ENCODE data around the gene CA12. TPM values are rescaled to one million over a fixed set of nuclear protein-coding genes. Genes with fewer than 3 reads are reported as not detected.

The CA12 gene
- total and polyA plus RNA-seq, 10 of the 15 experiments (the other 5 are each of a cell fraction or from before 2014, with no cell fraction given) = 0.03 to 0.10 TPM; not detected in 8

DNA sequence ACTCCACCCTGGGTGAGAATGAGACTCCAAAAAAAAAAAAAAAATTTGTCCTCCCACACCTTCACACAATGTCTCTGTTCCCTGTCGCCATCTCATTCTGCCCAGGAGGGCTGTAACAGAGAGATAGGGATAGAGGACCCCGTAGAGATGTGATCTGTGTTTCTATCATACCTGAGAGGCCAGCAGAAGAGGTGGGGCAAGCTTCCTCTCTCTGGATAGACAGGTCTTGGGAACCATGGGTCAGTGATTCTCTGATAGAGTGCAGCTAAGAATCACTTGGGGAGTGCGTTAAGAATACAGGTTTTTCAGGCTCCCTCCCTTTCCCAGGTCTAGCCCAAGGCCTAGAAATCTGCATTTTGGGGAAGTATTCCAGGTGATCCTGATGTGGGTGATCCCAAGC is 8.3 kb downstream of the CA12 start:
- no peaks in the 10 kb centered on the region; a peak in 1 of 4 replicates for H3K27me3 ChIP-seq (replicated peaks in 1 of 2; ENCODE audit: control insufficient read depth in 2 of 2, insufficient read depth in 2 of 2, low read length in 1 of 2)
- no peak overlapping the region for H3K4me3 ChIP-seq
- ChIA-PET CTCF (no interaction called here), SMC1A (ENCODE audit: uncharacterized antibody, unreplicated experiment) (interaction anchor here (1.6 kb wide), 1 partner anchor 23 kb away, joined by 3 read pairs; no protein-coding TSS in a partner anchor), POLR2A (no interaction called here), RAD21 (ENCODE audit: unreplicated experiment) (no interaction called here)
- ATAC-seq (no peak), FAIRE-seq (no peak), DNase-seq (ENCODE audit: low read depth, low spot score) (no peak)
- no peak for TF ChIP-seq ZNF622 (IDR thresholded peaks at IDR 0.05)
- TF ChIP-seq EP300 (IDR thresholded peaks at IDR 0.05; ENCODE audit: borderline replicate concordance in 1 of 2, control insufficient read depth in 1 of 2, low read depth in 2 of 2, low read length in 2 of 2) = no peak
- TF ChIP-seq NBN (IDR thresholded peaks at IDR 0.05) = no peak
- no peak for TF ChIP-seq MYC (IDR thresholded peaks at IDR 0.05; ENCODE audit: insufficient read depth, insufficient read length, insufficient replicate concordance, low read length, severe bottlenecking)
- TF ChIP-seq CBX5 (IDR thresholded peaks at IDR 0.05; ENCODE audit: low read depth) = no peak
- TF ChIP-seq MYB (IDR thresholded peaks at IDR 0.05; ENCODE audit: borderline replicate concordance, low read depth, low read length) = no peak
- H3K79me2 ChIP-seq (ENCODE audit: control insufficient read depth, insufficient read depth, low read length) = no peaks in the 10 kb centered on the region
- no peaks in the 10 kb centered on the region for H3K9me3 ChIP-seq (replicated peaks; ENCODE audit: control insufficient read depth, insufficient read depth, low read length)
- 32% methylated on average over 3 of the region's 3 CpGs for WGBS (ENCODE audit: insufficient coverage, insufficient replicate concordance, low lambda C conversion rate, missing lambda C conversion rate)
- intact Hi-C loops (cut with micrococcal nuclease; ENCODE audit: unreplicated experiment) = no loop called here
- no peaks in the 10 kb centered on the region for H3K36me3 ChIP-seq (ENCODE audit: control insufficient read depth in 2 of 2, insufficient read depth in 2 of 2, low read length in 1 of 2)
- no TSS peak for BruUV-seq (replicated peaks)
- H3K4me2 ChIP-seq (ENCODE audit: control insufficient read depth, insufficient read depth) = no peak overlapping the region
- in situ Hi-C loops (cut with MboI) = no loop called here
- no peak overlapping the region for H3K9ac ChIP-seq (ENCODE audit: control insufficient read depth, insufficient read depth, low read length)
- no peaks in the 10 kb centered on the region for H4K20me1 ChIP-seq (ENCODE audit: control insufficient read depth, insufficient read depth)
- no peak overlapping the region for H2AFZ ChIP-seq (ENCODE audit: control insufficient read depth, low read depth, low read length)
- no peak overlapping the region for H3K27ac ChIP-seq (ENCODE audit: control insufficient read depth, insufficient read depth)
- H3K4me1 ChIP-seq (ENCODE audit: control insufficient read depth, insufficient read depth, low read length) = no peaks in the 10 kb centered on the region

DNA sequence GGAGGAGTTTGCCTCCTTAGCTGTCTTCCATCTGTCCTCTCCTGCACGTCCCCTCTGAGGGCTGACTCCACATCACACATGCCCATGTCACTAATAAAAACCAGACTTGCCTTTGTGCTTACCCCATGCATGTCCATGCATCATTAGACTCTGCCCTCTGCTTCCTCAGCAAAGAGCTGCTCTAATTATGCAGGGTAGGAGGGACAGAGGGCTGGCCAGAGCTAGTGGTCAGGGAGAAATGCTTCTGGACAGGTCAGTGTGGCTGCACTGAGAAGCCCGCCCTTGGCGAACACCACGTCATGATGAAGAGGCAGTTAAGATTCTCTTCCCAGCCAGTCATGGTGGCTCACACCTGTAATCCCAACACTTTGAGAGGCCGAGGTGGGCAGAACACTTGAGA is 8.9 kb downstream of the CA12 start:
- H3K79me2 ChIP-seq (ENCODE audit: control insufficient read depth, insufficient read depth, low read length) = no peaks in the 10 kb centered on the region
- no peak overlapping the region for H3K4me2 ChIP-seq (ENCODE audit: control insufficient read depth, insufficient read depth)
- H3K4me3 ChIP-seq = no peak overlapping the region
- no peak overlapping the region for H3K9ac ChIP-seq (ENCODE audit: control insufficient read depth, insufficient read depth, low read length)
- H2AFZ ChIP-seq (ENCODE audit: control insufficient read depth, low read depth, low read length) = no peak overlapping the region
- H3K4me1 ChIP-seq (ENCODE audit: control insufficient read depth, insufficient read depth, low read length) = no peaks in the 10 kb centered on the region
- no peaks in the 10 kb centered on the region for H3K36me3 ChIP-seq (ENCODE audit: control insufficient read depth in 2 of 2, insufficient read depth in 2 of 2, low read length in 1 of 2)
- no peaks in the 10 kb centered on the region for H3K9me3 ChIP-seq (replicated peaks; ENCODE audit: control insufficient read depth, insufficient read depth, low read length)
- RAD21 ChIA-PET (ENCODE audit: unreplicated experiment) = no interaction called here
- no peak for FAIRE-seq
- no TSS peak for BruUV-seq (replicated peaks)
- ATAC-seq = no peak
- in situ Hi-C loops (cut with MboI) = no loop called here
- WGBS (ENCODE audit: insufficient coverage, insufficient replicate concordance, low lambda C conversion rate, missing lambda C conversion rate) = 58% methylated on average over 5 of the region's 5 CpGs
- no peaks in the 10 kb centered on the region; a peak in 1 of 4 replicates for H3K27me3 ChIP-seq (replicated peaks in 1 of 2; ENCODE audit: control insufficient read depth in 2 of 2, insufficient read depth in 2 of 2, low read length in 1 of 2)
- SMC1A ChIA-PET (ENCODE audit: uncharacterized antibody, unreplicated experiment) = interaction anchor here (1.4 to 1.6 kb wide), 2 partner anchors 24 to 81 kb away, joined by 3 to 5 read pairs; no protein-coding TSS in a partner anchor
- POLR2A ChIA-PET = no interaction called here
- CTCF ChIA-PET = interaction anchor here (0.9 kb wide), 1 partner anchor 23 kb away, joined by 3 read pairs; no protein-coding TSS in a partner anchor
- no peaks in the 10 kb centered on the region for H4K20me1 ChIP-seq (ENCODE audit: control insufficient read depth, insufficient read depth)
- H3K27ac ChIP-seq (ENCODE audit: control insufficient read depth, insufficient read depth) = no peak overlapping the region
- intact Hi-C loops (cut with micrococcal nuclease; ENCODE audit: unreplicated experiment) = no loop called here
- DNase-seq (ENCODE audit: low read depth, low spot score) = no peak
- no peak for TF ChIP-seq RAD51 (IDR thresholded peaks at IDR 0.05)
- TF ChIP-seq JUND (IDR thresholded peaks at IDR 0.05; ENCODE audit: low read depth, low read length) = no peak
- TF ChIP-seq, protein P1, sequence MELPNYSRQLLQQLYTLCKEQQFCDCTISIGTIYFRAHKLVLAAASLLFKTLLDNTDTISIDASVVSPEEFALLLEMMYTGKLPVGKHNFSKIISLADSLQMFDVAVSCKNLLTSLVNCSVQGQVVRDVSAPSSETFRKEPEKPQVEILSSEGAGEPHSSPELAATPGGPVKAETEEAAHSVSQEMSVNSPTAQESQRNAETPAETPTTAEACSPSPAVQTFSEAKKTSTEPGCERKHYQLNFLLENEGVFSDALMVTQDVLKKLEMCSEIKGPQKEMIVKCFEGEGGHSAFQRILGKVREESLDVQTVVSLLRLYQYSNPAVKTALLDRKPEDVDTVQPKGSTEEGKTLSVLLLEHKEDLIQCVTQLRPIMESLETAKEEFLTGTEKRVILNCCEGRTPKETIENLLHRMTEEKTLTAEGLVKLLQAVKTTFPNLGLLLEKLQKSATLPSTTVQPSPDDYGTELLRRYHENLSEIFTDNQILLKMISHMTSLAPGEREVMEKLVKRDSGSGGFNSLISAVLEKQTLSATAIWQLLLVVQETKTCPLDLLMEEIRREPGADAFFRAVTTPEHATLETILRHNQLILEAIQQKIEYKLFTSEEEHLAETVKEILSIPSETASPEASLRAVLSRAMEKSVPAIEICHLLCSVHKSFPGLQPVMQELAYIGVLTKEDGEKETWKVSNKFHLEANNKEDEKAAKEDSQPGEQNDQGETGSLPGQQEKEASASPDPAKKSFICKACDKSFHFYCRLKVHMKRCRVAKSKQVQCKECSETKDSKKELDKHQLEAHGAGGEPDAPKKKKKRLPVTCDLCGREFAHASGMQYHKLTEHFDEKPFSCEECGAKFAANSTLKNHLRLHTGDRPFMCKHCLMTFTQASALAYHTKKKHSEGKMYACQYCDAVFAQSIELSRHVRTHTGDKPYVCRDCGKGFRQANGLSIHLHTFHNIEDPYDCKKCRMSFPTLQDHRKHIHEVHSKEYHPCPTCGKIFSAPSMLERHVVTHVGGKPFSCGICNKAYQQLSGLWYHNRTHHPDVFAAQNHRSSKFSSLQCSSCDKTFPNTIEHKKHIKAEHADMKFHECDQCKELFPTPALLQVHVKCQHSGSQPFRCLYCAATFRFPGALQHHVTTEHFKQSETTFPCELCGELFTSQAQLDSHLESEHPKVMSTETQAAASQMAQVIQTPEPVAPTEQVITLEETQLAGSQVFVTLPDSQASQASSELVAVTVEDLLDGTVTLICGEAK (IDR thresholded peaks at IDR 0.05; ENCODE audit: borderline replicate concordance) = no peak
- TF ChIP-seq RB1 (IDR thresholded peaks at IDR 0.05; ENCODE audit: borderline replicate concordance) = no peak
- TF ChIP-seq, protein P2, sequence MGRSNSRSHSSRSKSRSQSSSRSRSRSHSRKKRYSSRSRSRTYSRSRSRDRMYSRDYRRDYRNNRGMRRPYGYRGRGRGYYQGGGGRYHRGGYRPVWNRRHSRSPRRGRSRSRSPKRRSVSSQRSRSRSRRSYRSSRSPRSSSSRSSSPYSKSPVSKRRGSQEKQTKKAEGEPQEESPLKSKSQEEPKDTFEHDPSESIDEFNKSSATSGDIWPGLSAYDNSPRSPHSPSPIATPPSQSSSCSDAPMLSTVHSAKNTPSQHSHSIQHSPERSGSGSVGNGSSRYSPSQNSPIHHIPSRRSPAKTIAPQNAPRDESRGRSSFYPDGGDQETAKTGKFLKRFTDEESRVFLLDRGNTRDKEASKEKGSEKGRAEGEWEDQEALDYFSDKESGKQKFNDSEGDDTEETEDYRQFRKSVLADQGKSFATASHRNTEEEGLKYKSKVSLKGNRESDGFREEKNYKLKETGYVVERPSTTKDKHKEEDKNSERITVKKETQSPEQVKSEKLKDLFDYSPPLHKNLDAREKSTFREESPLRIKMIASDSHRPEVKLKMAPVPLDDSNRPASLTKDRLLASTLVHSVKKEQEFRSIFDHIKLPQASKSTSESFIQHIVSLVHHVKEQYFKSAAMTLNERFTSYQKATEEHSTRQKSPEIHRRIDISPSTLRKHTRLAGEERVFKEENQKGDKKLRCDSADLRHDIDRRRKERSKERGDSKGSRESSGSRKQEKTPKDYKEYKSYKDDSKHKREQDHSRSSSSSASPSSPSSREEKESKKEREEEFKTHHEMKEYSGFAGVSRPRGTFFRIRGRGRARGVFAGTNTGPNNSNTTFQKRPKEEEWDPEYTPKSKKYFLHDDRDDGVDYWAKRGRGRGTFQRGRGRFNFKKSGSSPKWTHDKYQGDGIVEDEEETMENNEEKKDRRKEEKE (IDR thresholded peaks at IDR 0.05) = no peak
